ENCODE results near the gene TOP1.
"Not testable (repeated sequence)": the region's sequence is repeated elsewhere in the genome, so short reads cannot be mapped to it uniquely, and the experiment has no call there.

TOP1 gene

DNA sequence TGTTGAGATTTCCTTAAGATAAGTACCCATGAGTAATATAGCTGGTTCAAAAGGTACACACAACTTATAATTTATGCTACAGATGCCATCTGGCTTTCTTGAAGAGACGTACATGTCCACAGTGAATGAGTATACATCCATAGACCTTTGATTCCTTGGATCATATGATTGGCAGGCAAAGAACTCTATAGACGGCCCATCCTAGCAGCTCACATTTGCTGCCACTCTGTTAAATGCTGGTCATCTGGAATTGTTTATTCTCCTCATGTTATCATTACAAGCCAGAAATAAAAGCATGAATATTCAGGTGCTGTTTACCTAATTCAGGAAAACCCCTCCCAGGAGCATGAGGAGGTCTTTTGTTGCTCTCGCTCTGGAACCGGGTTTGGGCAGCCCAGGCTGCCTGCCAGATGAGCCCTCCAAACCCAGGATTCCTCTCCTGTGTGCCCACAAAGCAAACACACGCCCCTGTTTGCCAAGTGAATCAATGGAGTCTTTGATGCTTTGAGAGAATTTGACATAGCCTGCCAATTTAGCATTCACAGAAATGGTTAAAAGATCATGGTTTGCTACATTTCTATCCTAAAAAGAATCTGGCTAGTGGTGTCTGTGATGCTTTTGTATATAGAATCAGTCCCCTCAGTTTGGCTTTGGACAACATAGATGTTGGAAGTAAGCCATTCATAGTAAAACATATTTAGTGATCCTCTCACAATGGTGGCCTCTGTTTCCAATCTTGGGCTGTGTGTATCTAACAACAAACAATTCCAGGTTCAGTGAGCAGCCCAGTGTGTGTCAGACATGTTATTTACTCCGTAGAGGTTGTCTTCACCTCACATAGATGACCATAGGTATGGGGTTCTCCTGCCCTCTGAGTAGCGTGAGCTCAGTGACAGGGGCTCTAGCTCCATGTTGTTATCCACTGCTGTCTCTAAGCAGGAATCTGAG lies 91.3 kb downstream of the TOP1 start:
- FAIRE-seq = no peak
- no peak for DNase-seq (ENCODE audit: insufficient read length, low spot score)
- TF ChIP-seq, protein P1, sequence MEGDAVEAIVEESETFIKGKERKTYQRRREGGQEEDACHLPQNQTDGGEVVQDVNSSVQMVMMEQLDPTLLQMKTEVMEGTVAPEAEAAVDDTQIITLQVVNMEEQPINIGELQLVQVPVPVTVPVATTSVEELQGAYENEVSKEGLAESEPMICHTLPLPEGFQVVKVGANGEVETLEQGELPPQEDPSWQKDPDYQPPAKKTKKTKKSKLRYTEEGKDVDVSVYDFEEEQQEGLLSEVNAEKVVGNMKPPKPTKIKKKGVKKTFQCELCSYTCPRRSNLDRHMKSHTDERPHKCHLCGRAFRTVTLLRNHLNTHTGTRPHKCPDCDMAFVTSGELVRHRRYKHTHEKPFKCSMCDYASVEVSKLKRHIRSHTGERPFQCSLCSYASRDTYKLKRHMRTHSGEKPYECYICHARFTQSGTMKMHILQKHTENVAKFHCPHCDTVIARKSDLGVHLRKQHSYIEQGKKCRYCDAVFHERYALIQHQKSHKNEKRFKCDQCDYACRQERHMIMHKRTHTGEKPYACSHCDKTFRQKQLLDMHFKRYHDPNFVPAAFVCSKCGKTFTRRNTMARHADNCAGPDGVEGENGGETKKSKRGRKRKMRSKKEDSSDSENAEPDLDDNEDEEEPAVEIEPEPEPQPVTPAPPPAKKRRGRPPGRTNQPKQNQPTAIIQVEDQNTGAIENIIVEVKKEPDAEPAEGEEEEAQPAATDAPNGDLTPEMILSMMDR (IDR thresholded peaks at IDR 0.05; ENCODE audit: insufficient read depth, missing control alignments) = no peak

DNA sequence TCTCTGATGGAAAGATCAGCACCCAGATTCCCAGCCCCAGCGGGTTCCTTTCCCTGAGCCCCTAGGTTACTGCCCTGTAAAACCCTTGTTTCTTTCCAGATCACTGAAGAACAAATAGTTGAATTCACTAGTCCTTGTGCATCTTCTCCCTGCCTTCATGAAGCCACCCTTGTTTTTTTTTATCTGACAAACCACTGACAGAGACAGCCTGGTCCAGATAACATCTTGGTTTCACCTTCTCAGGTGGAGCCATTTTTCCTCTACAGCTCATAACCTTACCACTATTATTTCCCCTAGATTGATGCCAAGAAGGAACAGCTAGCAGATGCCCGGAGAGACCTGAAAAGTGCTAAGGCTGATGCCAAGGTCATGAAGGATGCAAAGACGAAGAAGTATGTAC lies 92.8 kb downstream of the TOP1 start:
- TF ChIP-seq, protein P1 (IDR thresholded peaks at IDR 0.05; ENCODE audit: insufficient read depth, missing control alignments) = no peak
- DNase-seq (ENCODE audit: insufficient read length, low spot score) (no peak), FAIRE-seq (no peak)

DNA sequence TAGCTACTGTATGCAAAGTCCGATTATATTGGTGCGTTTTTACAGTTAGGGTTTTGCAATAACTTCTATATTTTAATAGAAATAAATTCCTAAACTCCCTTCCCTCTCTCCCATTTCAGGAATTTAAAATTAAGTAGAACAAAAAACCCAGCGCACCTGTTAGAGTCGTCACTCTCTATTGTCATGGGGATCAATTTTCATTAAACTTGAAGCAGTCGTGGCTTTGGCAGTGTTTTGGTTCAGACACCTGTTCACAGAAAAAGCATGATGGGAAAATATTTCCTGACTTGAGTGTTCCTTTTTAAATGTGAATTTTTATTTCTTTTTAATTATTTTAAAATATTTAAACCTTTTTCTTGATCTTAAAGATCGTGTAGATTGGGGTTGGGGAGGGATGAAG lies 95.0 kb downstream of the TOP1 start:
- TF ChIP-seq, protein P1 (IDR thresholded peaks at IDR 0.05; ENCODE audit: insufficient read depth, missing control alignments) = no peak
- no peak for FAIRE-seq

DNA sequence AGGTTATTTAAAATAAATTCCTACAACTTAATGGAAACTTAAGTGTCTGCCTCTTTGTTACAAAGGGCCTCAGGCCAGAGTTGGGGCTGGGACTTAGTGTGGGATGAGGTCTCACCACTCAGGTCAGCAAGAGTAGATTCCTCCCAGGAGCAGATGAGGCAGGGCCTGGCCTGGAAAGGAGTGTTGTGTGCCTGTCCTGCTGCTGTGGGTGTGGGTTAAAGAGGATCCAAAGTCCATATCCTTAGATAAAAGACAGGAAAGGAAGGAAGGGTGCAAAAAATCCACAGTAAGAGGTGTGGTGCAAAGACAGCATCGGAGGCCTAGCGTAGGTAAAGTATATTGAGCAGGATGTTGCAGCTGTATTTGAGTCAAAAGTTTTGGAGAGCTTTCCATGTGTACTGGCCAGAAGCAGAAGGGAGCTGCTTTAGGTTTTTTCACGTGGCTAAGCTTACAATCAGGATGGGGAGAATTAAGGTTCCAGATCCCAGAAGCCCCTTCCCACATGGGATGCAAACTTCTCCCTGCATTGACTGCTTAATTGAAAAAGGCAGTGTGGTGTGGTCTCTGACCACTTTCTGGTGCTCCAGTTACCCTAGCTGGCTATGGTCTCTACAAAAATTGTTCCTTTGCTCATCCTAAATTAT lies 96.0 kb downstream of the TOP1 start:
- FAIRE-seq = no peak
- DNase-seq (ENCODE audit: insufficient read length, low spot score) = no peak
- TF ChIP-seq, protein P1 (IDR thresholded peaks at IDR 0.05; ENCODE audit: insufficient read depth, missing control alignments) = no peak

More for the DNA sequence above, 95.0 kb downstream of the TOP1 start:
- DNase-seq (ENCODE audit: insufficient read length, low spot score) = no peak

DNA sequence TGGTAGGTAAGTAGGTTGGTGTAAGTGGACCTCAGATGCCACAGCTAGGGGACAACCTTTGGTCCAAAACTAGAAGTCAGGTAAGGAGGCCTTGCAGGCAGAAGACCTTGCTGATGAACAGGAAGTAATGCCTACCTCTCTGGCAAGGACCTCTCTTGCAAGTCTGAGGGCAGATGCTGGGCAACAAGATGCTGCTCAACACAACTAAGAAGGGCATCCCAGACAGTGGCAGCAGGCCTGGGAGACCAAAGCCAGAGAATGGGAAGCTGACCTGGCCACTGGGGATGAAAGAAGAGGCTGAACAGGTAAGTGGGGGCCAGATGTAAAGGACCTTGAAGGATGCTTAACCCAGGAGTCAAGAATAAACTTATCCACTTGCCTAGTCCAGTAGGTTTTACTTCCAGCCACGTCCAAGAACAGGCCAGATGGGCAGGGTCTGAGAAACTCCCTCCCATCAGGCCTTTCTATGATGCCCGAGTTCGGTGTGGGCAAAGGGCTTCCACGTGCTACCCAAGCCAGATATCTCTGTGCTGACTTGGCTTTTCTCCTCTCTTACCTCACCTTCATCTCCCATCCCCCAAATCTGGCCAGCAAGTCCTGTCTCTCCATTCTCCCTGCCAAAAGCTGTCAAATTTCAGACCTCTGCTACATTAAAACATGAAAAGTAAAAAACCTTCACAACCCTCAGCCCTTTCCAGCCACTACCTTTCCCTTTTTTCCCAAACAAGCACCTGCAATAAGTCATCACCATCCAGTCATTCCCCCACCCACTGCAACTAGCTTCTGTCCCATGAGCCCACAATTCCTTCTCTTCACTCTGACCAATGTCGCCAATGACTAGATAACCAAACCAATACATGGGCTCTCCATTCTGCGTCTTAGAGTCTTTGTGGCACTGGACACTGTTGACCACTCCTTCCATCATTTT lies 97.2 kb downstream of the TOP1 start:
- TF ChIP-seq, protein P1 (IDR thresholded peaks at IDR 0.05; ENCODE audit: insufficient read depth, missing control alignments) = no peak
- no peak for DNase-seq (ENCODE audit: insufficient read length, low spot score)
- no peak for FAIRE-seq

DNA sequence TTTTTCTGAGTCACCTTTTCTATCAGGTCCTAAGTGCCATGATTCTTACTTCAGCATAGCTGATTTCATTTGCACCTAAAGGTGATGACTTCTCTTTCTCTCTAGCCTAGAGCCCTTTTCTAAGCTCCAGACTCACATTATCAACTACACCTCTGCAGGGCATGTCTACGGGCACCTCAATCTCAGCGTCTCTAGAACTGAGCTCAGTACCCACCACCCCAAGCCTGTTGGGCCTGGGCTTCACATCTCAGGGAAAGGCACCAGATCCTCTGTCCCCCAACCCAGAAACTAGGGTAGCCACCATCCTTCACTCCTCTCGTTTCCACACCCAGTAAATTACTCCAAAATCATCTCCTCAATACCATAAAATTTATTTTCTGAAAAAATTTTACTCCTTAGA lies 98.1 kb downstream of the TOP1 start:
- DNase-seq (ENCODE audit: insufficient read length, low spot score) (no peak), FAIRE-seq (no peak)
- TF ChIP-seq, protein P1 (IDR thresholded peaks at IDR 0.05; ENCODE audit: insufficient read depth, missing control alignments) = no peak

DNA sequence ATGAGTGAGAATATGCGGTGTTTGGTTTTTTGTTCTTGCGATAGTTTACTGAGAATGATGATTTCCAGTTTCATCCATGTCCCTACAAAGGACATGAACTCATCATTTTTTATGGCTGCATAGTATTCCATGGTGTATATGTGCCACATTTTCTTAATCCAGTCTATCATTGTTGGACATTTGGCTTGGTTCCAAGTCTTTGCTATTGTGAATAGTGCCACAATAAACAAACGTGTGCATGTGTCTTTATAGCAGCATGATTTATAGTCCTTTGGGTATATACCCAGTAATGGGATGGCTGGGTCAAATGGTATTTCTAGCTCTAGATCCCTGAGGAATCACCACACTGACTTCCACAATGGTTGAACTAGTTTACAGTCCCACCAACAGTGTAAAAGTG lies 99.7 kb downstream of the TOP1 start:
- DNase-seq (ENCODE audit: insufficient read length, low spot score); FAIRE-seq: not testable (repeated sequence)

Measured in D721Med (cell line).